Activated gamma-delta T cell treated with anti-CD3 and anti-CD28 coated beads, Interleukin-2, amount 50 U/mL, for 16 hours (primary cell): ENCODE measurements around the gene SLC19A1.
"Not testable (repeated sequence)": the region's sequence is repeated elsewhere in the genome, so short reads cannot be mapped to it uniquely, and the experiment has no call there.

Source experiments
- DNase-seq: peaks from one replicate; pipeline ENCODE4 v3.0.0-alpha.2; 2020; ENCODE audit warnings: low read depth

Gene SLC19A1

DNA sequence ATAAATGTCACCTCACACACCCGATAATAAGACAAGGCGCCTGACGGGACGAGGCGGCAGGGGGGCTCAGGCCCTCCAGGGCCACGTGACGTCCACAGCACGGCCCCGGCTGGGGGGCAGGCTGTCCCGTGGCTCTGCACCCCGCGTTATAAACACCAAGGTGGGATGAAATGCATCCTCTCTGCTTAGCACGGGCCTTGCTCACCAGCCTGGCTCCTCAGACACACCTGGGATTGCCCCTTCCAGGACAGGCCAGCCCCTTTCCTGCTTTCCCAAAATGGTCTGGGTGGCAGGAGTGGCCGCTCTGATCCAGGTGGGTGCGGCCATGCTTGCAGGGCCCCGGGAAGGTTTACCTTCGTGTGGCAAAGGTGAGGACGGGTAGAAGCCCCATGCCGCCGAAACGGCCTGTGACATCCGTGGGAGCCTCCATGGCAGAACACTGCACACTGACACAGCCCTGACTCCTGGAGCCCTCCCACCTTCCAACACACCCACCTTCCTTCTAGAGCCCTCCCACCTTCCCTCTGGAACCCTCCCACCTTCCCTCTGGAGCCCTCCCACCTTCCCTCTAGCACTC, 35.9 kb downstream of the SLC19A1 start:
- DNase-seq: no peak

DNA sequence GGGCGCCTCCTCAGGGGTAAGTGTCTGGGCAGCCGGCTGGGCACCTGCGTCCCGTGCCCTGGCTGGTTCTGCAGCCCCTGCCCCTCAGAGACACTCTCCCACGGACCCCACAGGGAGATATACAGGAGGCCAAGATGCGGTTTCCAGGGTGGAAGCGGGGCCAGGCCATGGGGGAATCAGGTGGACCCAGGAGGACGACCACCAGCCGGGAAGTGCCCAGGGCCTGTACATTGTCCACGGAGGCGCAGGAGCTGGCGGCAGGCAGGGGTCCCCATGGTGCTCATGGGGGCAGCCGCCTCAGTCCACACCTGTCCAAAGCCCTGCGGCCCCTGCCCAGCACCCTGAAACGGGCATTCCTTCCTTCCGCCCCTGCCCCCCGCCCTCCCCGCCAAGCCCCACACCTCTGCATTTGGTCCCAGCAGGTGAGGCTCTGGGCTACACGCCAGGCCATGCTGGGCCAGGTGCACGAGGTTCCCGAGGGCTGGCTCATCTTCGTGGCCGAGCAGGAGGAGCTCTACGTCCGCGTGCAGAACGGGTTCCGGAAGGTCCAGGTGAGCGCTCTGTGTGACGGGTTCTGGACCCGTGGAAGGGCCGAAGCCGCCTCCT, 36.7 kb downstream of the SLC19A1 start:
- DNase-seq: no peak

DNA sequence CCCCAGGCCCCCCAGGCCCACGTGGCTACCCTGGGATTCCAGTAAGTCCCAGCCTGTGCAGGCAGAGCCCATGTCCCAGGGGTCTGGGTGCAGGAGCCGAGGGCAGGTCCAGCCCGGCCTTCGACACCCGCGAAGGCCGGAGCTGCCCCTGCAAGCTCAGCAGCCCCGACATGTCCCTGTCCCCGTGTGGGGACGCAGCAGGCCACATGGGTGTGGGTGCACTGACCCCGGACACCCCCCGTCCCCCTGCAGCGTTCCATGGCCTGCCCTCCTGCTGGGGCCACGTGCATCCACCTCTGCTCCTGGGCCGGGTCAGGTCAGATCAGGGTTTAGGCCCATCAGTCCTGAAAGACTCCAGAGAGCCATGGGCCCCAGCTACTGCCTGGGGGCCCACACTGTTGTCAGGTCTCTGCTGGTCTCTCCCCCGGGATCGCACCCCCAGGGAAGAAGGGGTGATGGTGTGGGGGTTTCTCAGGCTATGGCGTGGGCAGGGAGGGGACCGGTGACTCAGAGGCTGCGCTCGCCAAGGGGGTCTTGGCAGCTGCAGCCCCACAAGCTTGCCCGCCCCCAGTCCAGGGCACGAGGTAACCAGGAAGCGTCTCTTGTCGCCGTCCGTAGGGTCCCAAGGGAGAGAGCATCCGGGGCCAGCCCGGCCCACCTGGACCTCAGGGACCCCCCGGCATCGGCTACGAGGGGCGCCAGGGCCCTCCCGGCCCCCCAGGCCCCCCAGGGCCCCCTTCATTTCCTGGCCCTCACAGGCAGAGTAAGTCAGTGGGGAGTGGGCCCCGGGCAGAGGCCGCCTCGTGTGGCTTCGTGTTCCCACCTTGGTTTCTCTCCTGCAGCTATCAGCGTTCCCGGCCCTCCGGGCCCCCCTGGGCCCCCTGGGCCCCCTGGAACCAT, 37.5 kb downstream of the SLC19A1 start:
- DNase-seq: no peak

DNA sequence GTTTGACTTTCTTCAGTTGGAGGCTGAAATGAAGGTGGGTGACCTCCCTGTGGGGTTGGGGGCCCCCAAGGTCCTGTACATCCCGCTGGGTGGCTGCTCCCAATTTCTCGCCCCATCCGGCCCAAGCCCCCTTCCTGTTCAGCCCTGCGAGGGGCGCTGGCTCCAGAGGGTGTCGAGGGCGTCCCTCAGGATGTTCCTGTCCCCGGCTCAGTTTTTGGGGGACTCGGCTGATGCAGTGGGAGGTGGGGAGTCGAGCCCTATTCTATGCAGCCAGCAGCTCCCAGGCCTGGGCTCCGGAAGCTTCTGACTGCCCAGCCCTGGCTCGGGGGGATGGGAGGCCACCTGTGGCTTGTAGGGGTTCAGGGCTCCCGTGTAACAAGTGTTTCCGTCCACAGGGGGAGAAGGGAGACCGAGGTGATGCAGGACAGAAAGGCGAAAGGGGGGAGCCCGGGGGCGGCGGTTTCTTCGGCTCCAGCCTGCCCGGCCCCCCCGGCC, 38.2 kb downstream of the SLC19A1 start:
- DNase-seq: no peak

DNA sequence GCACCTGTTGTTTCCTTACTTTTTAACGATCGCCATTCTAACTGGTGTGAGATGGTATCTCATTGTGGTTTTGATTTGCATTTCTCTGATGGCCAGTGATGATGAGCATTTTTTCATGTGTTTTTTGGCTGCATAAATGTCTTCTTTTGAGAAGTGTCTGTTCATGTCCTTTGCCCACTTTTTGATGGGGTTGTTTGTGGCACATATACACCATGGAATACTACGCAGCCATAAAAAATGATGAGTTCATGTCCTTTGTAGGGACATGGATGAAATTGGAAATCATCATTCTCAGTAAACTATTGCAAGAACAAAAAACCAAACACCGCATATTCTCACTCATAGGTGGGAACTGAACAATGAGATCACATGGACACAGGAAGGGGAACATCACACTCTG, 39.0 kb downstream of the SLC19A1 start:
- DNase-seq: not testable (repeated sequence)

DNA sequence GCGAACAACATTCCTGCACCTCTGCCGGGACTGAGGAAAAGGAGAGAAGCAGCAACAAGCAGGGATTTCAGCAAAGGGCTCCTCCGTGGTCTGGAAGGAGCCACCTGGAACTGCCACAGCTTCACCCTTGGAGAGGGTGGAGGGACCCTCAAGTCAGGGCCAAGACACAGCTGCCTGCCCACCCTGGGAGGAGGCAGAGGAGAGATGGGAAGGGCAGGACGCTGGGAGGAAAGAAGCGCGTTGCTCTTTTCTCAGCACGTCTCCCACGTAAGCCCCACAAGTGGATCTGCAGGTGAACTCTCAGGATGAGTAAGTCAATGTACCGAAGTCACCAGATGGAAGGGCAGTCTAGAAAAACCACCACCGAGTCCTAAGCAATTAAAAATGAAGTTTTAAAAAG, 39.6 kb downstream of the SLC19A1 start:
- no peak for DNase-seq

DNA sequence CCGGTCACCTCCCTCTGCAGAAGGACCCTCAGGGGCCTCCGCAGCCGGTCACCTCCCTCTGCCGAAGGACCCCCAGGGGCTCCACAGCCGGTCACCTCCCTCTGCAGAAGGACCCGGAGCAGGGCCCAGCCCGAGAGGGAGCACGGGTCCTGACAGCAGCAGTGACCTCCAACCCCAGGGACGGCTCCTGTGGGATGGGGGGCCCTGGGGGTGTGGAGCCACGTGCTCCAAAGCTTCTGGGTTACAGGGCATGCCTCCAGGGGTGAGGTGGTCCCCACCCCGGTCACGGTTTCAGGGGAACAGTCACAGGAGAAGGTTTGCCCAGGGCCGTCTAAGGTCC, 40.3 kb downstream of the SLC19A1 start:
- DNase-seq: no peak

DNA sequence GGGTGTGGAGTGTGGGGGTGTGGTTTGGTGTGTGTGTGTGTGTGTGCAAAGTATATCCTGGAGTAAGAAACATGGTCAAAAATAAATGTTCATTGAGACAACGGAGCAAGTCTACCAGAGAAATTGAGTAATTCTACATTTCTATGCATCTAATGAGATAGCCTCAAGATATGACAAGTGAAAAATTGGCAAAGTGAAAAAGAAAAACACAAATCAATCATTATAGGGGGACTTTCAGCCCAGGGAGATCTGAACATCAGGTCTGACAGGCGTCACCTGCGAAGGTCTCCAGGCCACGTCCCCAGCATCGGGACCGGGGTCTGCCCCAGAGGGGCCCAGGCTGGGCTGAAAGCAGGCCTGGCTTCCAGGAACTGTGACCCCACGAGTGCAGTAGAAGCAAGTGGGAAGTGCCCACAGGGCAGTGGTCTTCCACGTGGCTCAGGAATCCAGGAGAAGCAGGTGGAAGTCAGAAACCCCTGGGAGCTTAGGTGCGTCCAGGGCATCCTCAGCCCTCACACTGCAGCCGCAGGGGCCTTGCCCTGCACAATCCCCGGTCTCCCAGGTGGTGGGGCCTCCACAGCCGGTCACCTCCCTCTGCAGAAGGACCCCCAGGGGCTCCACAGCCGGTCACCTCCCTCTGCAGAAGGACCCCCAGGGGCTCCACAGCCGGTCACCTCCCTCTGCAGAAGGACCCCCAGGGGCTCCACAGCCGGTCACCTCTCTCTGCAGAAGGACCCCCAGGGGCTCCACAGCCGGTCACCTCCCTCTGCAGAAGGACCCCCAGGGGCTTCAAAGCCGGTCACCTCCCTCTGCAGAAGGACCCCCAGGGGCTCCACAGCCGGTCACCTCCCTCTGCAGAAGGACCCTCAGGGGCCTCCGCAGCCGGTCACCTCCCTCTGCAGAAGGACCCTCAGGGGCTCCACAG, 40.9 kb downstream of the SLC19A1 start:
- not testable (repeated sequence) for DNase-seq

DNA sequence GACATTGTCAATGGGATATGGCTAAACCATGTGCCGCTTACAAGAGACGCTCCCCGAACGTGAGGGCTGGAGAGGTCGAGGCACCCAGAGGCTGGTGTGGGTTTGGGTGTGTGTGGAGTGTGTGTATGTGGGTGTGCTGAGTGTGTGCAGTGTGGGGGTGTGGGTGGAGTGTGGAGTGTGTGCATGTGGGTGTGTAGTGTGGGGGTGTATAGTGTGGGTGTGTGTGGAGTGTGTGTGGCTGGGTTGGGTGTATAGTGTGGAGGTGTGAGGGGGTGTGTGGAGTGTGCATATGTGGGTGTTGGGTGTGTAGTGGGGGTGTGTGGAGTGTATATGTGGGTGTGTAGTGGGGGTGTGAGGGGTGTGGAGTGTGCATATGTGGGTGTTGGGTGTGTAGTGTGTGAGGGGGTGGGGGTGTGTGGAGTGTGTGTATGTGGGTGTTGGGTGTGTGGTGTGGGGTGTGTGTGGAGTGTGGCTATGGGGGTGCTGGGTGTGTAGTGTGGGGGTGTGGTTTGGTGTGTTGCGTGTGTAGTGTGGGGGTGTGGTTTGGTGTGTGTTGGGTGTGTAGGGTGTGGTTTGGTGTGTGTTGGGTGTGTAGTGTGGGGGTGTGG, 42.2 kb downstream of the SLC19A1 start:
- DNase-seq: no peak

DNA sequence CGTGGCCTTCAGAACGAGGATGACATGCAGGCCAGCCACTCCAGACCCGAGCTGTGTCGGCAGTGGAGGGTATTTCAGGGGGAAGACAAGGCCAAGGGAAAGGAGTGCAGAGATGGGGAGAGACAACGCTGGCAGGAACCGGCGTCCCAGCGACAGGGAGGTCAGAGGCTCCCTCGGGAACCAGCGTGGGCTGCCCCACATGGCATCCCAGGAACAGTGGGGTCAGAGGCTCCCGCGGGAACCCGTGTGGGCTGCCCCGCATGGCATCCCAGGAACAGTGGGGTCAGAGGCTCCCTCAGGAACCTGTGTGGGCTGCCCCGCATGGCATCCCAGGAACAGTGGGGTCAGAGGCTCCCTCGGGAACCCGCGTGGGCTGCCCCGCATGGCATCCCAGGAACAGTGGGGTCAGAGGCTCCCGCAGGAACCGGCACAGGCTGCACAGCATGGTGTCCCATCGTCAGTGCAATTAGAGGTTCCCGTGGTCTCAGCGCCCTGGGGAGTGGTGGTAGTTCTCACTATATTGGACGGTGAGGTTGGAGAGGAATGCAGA, 43.0 kb downstream of the SLC19A1 start:
- DNase-seq: no peak

DNA sequence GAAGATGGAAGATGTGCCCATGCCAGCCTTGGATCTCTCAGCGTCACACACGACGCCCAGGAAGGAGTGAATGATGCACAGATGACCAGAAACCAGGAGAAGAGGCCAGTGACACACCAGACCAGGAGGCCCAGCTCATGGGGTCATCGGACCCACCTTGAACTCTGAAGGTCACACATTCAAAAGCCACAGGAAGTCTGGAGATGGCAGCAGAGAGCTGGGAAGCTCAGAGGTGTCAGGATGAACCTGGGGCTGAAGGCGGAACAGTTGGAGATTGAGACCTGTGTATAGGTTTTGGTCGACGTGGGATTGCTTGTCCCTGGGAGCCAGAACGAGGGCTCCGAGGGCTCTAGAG, 43.6 kb downstream of the SLC19A1 start:
- DNase-seq: no peak

DNA sequence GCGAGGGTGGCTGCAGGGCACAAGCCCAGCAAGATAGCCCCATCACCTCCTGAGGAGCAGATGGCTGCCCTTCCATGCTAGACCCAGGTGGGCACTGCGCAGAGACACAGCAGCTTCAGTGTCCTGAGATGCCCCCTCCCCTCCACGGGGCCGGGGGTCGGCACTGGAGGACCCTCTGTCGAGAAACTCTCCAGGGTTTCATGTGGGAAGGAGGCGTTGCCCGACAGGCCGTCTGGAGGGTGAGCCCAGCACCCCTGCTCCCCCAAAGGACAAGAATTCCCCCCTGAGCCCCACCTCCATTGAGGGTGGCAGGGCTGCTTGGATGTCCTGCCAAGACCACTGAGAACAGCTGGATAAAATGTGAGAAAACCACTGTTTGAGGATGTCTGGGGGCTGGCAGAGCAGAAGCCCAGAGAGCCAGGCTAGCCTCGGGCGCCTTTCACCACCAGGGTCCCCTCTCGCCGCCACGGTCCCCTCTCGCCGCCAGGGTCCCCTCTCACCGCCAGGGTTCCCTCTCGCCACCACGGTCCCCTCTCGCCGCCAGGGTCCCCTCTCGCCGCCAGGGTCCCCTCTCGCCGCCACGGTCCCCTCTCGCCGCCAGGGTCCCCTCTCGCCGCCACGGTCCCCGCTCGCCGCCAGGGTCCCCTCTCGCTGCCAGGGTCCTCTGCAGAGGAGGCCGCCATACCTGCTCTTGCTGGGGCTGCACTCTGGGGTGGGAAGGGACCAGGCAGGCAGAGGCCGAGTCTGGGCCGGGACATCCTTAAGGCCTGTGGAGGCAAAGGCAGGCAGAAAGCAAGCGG, 44.2 kb downstream of the SLC19A1 start:
- DNase-seq: no peak

DNA sequence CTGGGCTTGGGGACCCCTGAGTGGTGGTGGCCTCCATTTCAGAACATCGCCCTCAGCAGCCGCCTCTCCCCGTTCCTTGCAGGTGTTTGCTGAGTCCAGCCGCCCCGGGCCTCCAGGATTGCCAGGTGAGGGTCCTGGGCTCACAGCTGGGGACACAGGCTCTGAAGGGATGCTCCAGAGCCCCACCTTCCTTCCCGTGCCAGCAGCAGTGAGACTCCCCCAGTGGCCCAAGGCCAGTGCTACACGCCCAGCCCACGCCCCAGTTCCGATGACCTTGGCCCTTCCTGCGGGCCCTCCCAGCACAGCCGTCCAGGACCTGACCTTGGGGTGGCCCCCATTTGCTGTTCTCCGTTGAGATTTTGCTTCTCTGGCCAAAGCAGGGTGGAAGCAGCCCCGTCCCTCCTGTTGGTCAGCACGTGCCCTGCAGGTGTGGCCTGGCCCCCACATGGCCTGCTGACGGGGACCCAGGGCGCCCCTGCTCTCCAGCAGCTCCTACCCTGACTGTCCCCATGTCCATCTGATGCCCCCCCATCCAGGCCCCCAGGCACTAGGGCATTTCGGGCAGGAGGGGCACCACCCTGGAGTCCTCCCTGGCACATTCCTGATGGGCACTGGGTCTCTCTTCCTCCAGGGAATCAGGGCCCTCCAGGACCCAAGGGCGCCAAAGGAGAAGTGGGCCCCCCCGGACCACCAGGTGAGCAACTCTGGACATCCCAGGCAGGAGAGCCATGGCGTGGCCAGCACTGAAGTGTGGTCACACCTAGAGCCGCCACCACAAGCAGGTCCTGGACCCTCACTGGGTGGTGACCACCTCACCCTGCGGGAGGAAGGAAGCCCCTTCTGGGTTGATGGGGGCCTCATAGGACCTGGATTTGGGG, 45.0 kb downstream of the SLC19A1 start:
- DNase-seq: no peak

DNA sequence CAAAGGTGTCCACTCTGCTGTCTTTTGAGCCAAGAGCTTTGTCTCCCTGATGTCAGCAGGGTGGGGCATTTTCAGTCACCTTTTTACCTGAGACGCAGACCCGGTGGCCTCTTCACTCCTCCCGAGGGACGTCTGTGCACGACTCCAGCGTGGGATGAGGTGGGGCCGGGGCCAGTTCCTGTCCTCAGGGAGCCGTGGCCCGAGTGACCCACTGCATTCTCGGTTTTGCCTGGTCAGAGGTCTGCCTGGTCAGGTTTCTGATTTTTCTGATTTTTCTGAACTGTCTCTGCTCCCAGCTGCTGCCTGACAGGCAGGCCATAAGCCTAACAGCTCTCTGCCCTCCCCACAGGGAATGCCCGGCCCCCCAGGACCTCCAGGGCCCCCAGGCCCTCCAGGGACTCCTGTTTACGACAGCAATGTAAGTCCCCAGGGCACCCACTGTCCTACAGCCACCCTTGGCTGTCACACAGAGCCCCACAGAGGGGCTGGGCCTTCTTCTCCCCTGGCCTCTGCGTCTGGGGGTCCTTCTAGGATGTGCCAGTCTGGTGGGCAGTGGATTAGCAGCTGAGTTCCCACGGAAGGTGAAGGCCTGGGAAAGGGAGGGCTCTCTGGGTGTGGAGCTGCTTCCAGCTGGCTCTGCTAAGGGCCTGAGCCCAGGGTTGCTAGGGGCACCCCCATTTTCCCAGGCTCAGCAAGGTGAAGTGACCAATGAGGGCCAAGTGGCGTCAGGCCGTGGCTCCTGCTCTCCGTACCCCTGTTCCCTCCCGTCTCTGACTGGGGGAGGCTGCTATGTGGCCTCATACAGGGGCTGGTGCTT, 45.9 kb downstream of the SLC19A1 start:
- no peak for DNase-seq

DNA sequence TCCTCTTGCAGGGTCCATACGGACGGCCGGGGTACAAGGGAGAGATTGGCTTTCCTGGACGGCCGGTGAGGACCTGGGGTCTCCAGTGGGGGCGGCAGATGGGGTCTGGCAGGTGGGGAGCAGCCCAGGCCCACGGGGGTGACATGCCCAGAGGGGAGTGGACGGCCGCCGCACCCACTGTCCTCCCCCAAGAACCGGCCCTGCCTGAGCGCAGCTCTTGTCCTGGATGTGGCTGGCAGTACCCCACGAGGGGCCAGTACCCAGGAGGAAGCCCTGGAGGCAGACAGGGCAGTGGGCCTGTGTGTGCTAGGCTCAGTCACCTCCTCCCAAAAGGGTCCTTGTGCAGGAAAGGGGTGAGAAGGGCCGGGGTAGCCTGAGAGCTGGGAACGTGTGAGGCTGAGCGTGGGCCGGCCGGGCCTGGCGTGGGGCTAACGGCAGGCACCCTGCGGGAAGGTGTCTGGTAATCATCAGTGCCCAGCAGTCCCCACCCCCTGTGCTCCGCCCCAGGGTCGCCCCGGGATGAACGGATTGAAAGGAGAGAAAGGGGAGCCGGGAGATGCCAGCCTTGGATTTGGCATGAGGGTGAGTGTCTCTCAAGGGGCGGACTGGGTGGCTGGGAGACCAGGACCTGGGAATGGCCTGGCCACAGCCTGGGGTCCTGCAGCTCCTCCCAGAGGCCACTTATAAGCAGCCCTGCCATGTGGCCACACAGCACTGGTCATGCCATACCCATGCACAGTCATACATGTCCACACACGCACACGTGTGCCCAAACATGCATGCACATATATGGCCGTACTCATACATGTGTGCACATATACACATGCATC, 47.2 kb downstream of the SLC19A1 start:
- no peak for DNase-seq

DNA sequence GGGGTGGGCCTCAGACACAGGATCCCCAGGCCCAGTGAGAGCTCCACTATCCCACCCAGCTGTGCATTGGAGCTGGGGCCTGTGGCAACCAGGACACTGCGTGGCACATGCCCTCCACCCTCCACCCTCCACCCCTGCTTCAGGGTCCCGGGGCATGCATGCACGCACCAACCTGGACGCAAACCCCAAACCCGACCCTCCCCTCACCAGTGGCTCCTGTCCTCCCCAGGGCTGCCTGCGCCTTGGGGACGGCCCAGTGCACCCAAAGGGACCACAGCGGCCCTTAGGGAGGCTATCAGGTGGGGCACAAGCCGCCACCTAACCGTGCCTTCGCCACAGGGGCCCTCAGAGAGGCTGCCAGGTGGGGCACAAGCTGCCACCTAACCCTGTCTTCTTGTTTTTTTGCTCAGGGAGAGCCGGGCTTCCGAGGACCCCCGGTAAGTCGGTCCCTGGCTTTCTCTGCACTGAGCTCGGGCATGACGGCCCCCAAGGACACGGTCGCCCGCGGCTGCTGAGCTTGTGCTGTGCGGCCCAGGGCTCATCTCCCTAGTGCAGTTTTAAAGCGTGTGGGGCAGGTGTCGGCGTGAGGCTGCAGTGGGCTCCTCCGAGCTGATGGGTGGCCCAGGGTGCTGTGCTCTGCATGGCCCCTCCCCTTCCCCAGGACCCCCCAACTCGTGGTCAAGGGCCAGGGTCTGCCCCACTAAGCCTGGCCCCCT, 47.9 kb downstream of the SLC19A1 start:
- no peak for DNase-seq

DNA sequence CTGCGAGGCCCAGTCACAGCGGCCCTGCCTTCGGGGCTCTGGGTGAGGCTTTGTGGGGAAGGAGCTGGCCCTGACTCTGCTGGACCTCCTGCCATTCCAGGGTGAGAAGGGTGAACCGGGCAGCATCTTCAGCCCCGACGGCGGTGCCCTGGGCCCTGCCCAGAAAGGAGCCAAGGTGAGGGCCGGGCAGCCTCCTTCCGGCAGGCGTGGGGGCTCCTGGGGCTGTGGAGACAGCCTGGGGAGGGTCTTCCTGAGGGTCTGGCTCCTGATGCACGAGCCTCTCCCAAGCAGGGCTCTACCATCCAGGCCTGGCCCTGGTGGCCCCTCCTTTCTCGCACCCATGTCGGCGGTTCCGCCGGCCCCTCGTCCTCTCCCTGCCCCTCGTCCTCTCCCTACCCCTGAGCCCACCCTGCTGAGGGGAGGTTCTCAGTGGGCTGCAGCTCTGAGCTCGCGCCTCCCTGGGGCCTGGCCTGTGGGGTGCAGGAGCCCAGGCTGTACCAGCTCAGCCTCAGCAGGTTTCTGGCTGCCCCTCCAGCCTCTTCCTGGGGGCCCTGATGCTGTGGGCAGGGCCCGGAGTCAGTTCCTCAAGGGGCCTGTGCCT, 48.7 kb downstream of the SLC19A1 start:
- DNase-seq: no peak
